Tibial artery (tissue), 4 donors: ENCODE data around the gene DLGAP1.

ENCODE experiments used
- DNase-seq, 2 donors: peaks; one replicate each; pipeline ENCODE4 v3.0.0-alpha.2; 2019
- H3K27ac ChIP-seq, 2 donors: fragments of 200-600 bp; sonication (generic) in 1 of 2; 1 replicate in 1 of 2; 2 replicates in 1 of 2; pipeline ENCODE4 v1.5.1; 2018 to 2019; ENCODE audit warnings: mild to moderate bottlenecking in 1 of 2
- H3K27me3 ChIP-seq, 2 donors: fragments of 200-600 bp; sonication (generic) in 1 of 2; one replicate each; pipeline versions ENCODE4 v1.5.1 to v1.6.0; 2016 to 2019
- H3K36me3 ChIP-seq, 3 donors: fragments of 200-600 bp; sonication (generic) in 2 of 3; one replicate each; pipeline ENCODE4 v1.5.1; 2016 to 2019; ENCODE audit warnings: mild to moderate bottlenecking in 2 of 3
- H3K4me1 ChIP-seq, 4 donors: fragments of 200-600 bp; sonication (generic) in 2 of 4; 1 replicate in 3 of 4; 2 replicates in 1 of 4; pipeline ENCODE4 v1.5.1; 2016 to 2019
- H3K4me3 ChIP-seq, 2 donors: fragments of 200-600 bp; sonication (generic) in 1 of 2; 1 replicate in 1 of 2; 2 replicates in 1 of 2; pipeline ENCODE4 v1.5.1; 2018 to 2019; ENCODE audit warnings: mild to moderate bottlenecking in 2 of 2
- H3K9me3 ChIP-seq, 3 donors: fragments of 200-600 bp; sonication (generic) in 1 of 3; one replicate each; pipeline ENCODE4 v1.5.1; 2016 to 2019
- CTCF ChIP-seq, 2 experiments: fragments of 200-600 bp in 1 of 2; fragments of 450-650 bp in 1 of 2; IDR thresholded peaks; one replicate each; pipeline ENCODE4 v1.5.1; 2017 to 2019; ENCODE audit warnings: antibody characterized with exemption in 2 of 2, mild to moderate bottlenecking in 1 of 2, moderate library complexity in 1 of 2
- intact Hi-C: fragments of 100-400 bp; cut with DNase I; formaldehyde crosslinking; loops from one replicate; pipeline ENCODE4 v1.15.0; 2023; ENCODE audit warnings: low total_unique reads

DLGAP1 gene

GRCh38 chr18:3524706-3525105, 930.4 kb downstream of the DLGAP1 start:
- no peaks in the 10 kb centered on the region for H3K27me3 ChIP-seq
- no peaks in the 10 kb centered on the region for H3K9me3 ChIP-seq
- no peak for TF ChIP-seq CTCF (IDR thresholded peaks at IDR 0.05)
- DNase-seq = no peak
- intact Hi-C loops = no loop called here
- no peaks in the 10 kb centered on the region for H3K4me1 ChIP-seq
- H3K27ac ChIP-seq = no peak overlapping the region
- no peak overlapping the region for H3K4me3 ChIP-seq
- H3K36me3 ChIP-seq = no peaks in the 10 kb centered on the region

GRCh38 chr18:3520230-3521085, 934.6 kb downstream of the DLGAP1 start:
- no peak overlapping the region for H3K4me3 ChIP-seq
- H3K9me3 ChIP-seq = no peaks in the 10 kb centered on the region
- TF ChIP-seq CTCF (IDR thresholded peaks at IDR 0.05) = no peak
- no peaks in the 10 kb centered on the region for H3K27me3 ChIP-seq
- H3K36me3 ChIP-seq = no peaks in the 10 kb centered on the region
- no peak for DNase-seq
- intact Hi-C loops = no loop called here
- no peak overlapping the region for H3K27ac ChIP-seq
- H3K4me1 ChIP-seq = no peaks in the 10 kb centered on the region

- Histone ChIP-seq H3K4me1 (peaks cover 0 to 6% (median 2%) of the 10 kb centered on the region in 4 donors), H3K36me3 (no peaks in the 10 kb centered on the region), H3K27me3 (no peaks in the 10 kb centered on the region), H3K4me3 (no peak overlapping the region), H3K27ac (no peak overlapping the region), H3K9me3 (no peaks in the 10 kb centered on the region)
- DNase-seq = no peak
- intact Hi-C loops = no loop called here
- no peak for TF ChIP-seq CTCF (IDR thresholded peaks at IDR 0.05)
Measured at GRCh38 chr18:3514312-3515216, 940.5 kb downstream of the DLGAP1 start.

GRCh38 chr18:3513481-3513880, 941.6 kb downstream of the DLGAP1 start:
- peaks cover 0 to 6% (median 2%) of the 10 kb centered on the region in 4 donors for H3K4me1 ChIP-seq
- H3K36me3 ChIP-seq = no peaks in the 10 kb centered on the region
- intact Hi-C loops = no loop called here
- H3K4me3 ChIP-seq = no peak overlapping the region
- no peak overlapping the region for H3K27ac ChIP-seq
- no peak for DNase-seq
- no peaks in the 10 kb centered on the region for H3K9me3 ChIP-seq
- TF ChIP-seq CTCF (IDR thresholded peaks at IDR 0.05) = no peak
- no peaks in the 10 kb centered on the region for H3K27me3 ChIP-seq

GRCh38 chr18:3511980-3512379, 943.1 kb downstream of the DLGAP1 start:
- Histone ChIP-seq H3K9me3 (no peaks in the 10 kb centered on the region), H3K4me1 (peaks cover 0 to 6% (median 2%) of the 10 kb centered on the region in 4 donors), H3K27me3 (no peaks in the 10 kb centered on the region), H3K27ac (no peak overlapping the region), H3K36me3 (no peaks in the 10 kb centered on the region), H3K4me3 (no peak overlapping the region)
- no peak for TF ChIP-seq CTCF (IDR thresholded peaks at IDR 0.05)
- no peak for DNase-seq
- intact Hi-C loops = no loop called here
